HG03103 (cell line): ENCODE measurements around the gene NXPH4.

Experiments
- ATAC-seq: cut with Tn5 transposase; IDR thresholded peaks from one replicate; pipeline ENCODE4 v1.9.1; 2021; ENCODE audit warnings: low read depth; ENCODE audit not compliant: unreplicated experiment

The NXPH4 gene

GRCh38 chr12:57229634-57230380 is 13.2 kb downstream of the NXPH4 start, which contains the start of gene SHMT2:
SHMT2 (plus strand) TSS chr12:57229711; CDS start chr12:57229779, 68 bp downstream.
- ATAC-seq, result peak; percentile 35

- no peak for ATAC-seq
Observed at GRCh38 chr12:57230381-57231155, 14.0 kb downstream of the NXPH4 start.

GRCh38 chr12:57231276-57232021 is 14.9 kb downstream of the NXPH4 start:
- no peak for ATAC-seq

GRCh38 chr12:57232156-57232756 is 15.7 kb downstream of the NXPH4 start:
- ATAC-seq, result no peak

- no peak for ATAC-seq
Observed at GRCh38 chr12:57233357-57234232, 17.0 kb downstream of the NXPH4 start.

GRCh38 chr12:57234233-57234570 is 17.6 kb downstream of the NXPH4 start:
- ATAC-seq, result no peak

- no peak for ATAC-seq
Observed at GRCh38 chr12:57234571-57235016, 18.0 kb downstream of the NXPH4 start.

GRCh38 chr12:57235017-57235727 is 18.6 kb downstream of the NXPH4 start:
- no peak for ATAC-seq

GRCh38 chr12:57235728-57236131 is 19.1 kb downstream of the NXPH4 start:
- ATAC-seq, result no peak

GRCh38 chr12:57236201-57236924 is 19.8 kb downstream of the NXPH4 start:
- ATAC-seq, result no peak

- ATAC-seq, result no peak
Observed at GRCh38 chr12:57236925-57237595, 20.5 kb downstream of the NXPH4 start.

GRCh38 chr12:57237596-57237931 is 21.0 kb downstream of the NXPH4 start:
- no peak for ATAC-seq

GRCh38 chr12:57237932-57238853 is 21.6 kb downstream of the NXPH4 start:
- no peak for ATAC-seq

- ATAC-seq, result no peak
Observed at GRCh38 chr12:57238854-57239554, 22.4 kb downstream of the NXPH4 start.

GRCh38 chr12:57239587-57240065 is 23.0 kb downstream of the NXPH4 start:
- no peak for ATAC-seq
